Mesendoderm (in vitro differentiated cells): ENCODE results near the gene AHRR.

Experiments used
- DNase-seq: peaks from one replicate; pipeline ENCODE4 v3.0.0; 2013
- H2AK5ac ChIP-seq: 2 replicates; pipeline ENCODE4 v1.6.1; 2013; ENCODE audit warnings: low read length, inconsistent platforms
- H2BK120ac ChIP-seq: 2 replicates; pipeline ENCODE4 v1.6.1; 2013; ENCODE audit warnings: low read depth, mild to moderate bottlenecking, low read length, moderate library complexity, mixed read lengths
- H2BK15ac ChIP-seq: replicated peaks from 2 replicates; pipeline ENCODE4 v1.6.1; 2013; ENCODE audit warnings: low read depth, mild to moderate bottlenecking, moderate library complexity
- H2BK5ac ChIP-seq: 2 replicates; pipeline ENCODE4 v1.6.1; 2013; ENCODE audit warnings: low read length, inconsistent platforms
- H3K18ac ChIP-seq: 2 replicates; pipeline ENCODE4 v1.6.1; 2013; ENCODE audit warnings: mild to moderate bottlenecking, low read length, mixed read lengths
- H3K23ac ChIP-seq: one replicate; pipeline ENCODE4 v1.6.1; 2013; ENCODE audit warnings: low read length
- H3K27ac ChIP-seq: 2 replicates; pipeline ENCODE4 v1.5.1; 2013; ENCODE audit warnings: low read depth, mild to moderate bottlenecking, inconsistent platforms, low read length, moderate library complexity
- H3K27me3 ChIP-seq: 2 replicates; pipeline ENCODE4 v1.6.1; 2013; ENCODE audit warnings: low read length, control low read depth, mild to moderate bottlenecking, inconsistent platforms; ENCODE audit not compliant: insufficient read depth, poor library complexity
- H3K36me3 ChIP-seq: 2 replicates; pipeline ENCODE4 v1.6.1; 2013; ENCODE audit warnings: low read length, inconsistent platforms; ENCODE audit not compliant: control insufficient read depth, insufficient read depth
- H3K4ac ChIP-seq: one replicate; pipeline ENCODE4 v1.6.1; 2013; ENCODE audit warnings: low read depth, mild to moderate bottlenecking, low read length, moderate library complexity
- H3K4me1 ChIP-seq: 2 replicates; pipeline ENCODE4 v1.6.1; 2013; ENCODE audit warnings: low read depth, low read length, inconsistent platforms; ENCODE audit not compliant: control insufficient read depth
- H3K4me2 ChIP-seq: 2 replicates; pipeline ENCODE4 v1.6.1; 2013; ENCODE audit warnings: low read length
- H3K4me3 ChIP-seq: 2 replicates; pipeline ENCODE4 v1.5.1; 2013; ENCODE audit warnings: mild to moderate bottlenecking, low read length
- H3K56ac ChIP-seq: one replicate; pipeline ENCODE4 v1.6.1; 2013; ENCODE audit warnings: low read length
- H3K79me1 ChIP-seq: 2 replicates; pipeline ENCODE4 v1.6.1; 2013; ENCODE audit warnings: low read length, inconsistent platforms
- H3K79me2 ChIP-seq: 2 replicates; pipeline ENCODE4 v1.6.1; 2013; ENCODE audit warnings: mild to moderate bottlenecking, low read length; ENCODE audit not compliant: control insufficient read depth, insufficient read depth
- H3K9ac ChIP-seq: 2 replicates; pipeline ENCODE4 v1.6.1; 2013; ENCODE audit warnings: low read length, inconsistent platforms
- H4K5ac ChIP-seq: one replicate; pipeline ENCODE4 v1.6.1; 2013; ENCODE audit warnings: low read length
- H4K8ac ChIP-seq: one replicate; pipeline ENCODE4 v1.6.1; 2013; ENCODE audit warnings: low read depth, mild to moderate bottlenecking, control low read depth, low read length, moderate library complexity
- WGBS: extraction: QIAGEN DNeasy Blood & Tissue Kit; methylation state at CpG from one replicate; pipeline ENCODE4 v1.1.7; 2013; ENCODE audit warnings: low lambda C conversion rate, missing lambda C conversion rate; ENCODE audit not compliant: insufficient coverage; ENCODE audit errors: extremely low coverage; 5-methylcytosine and 5-hydroxymethylcytosine counted together

AHRR gene

DNA sequence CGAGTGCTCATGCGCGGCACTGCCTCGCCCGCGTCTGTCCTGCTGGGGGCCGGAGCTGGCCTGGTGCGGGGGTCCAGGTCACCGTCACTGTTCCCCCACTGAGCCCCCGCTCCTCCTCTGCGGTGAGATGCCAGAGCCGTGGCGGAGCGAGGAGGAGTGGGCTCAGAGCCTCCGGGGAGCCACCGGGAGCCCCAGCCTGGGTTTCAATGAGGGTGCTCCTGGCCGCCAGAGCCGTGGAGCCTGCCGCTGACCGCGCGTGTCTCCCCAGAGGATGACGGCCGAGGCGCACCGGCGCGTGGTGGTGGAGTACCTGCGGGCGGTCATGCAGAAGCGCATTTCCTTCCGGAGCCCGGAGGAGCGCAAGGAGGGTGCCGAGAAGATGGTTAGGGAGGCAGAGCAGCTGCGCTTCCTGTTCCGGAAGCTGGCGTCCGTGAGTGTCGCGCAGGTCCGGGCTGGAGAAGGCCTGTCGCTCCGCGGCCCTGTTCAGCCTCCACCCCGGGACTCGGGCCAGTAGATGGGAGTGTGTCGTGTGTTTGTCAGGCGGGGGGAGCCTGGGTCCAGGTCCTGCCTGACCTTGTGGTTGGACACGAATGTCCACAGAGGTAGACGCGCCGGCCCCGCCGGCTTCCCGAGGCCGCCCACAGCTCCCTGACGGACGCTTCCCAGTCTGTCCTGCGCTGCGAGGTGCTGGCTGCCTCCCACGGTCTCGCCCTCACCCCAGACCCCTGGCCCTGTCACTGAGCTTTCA, 143.5 kb downstream of the AHRR start:
- Histone ChIP-seq H3K27me3 (no peaks in the 10 kb centered on the region), H3K79me1 (no peaks in the 10 kb centered on the region), H3K4me2 (no peak overlapping the region), H4K8ac (no peak overlapping the region), H3K36me3 (no peaks in the 10 kb centered on the region), H3K4ac (no peak overlapping the region), H3K27ac (no peak overlapping the region), H4K5ac (no peak overlapping the region), H3K4me3 (no peak overlapping the region), H3K56ac (no peak overlapping the region), H3K9ac (no peak overlapping the region), H2BK15ac (no peak overlapping the region), H3K23ac (no peak overlapping the region), H3K18ac (no peak overlapping the region), H3K4me1 (no peaks in the 10 kb centered on the region), H2BK120ac (no peak overlapping the region), H3K79me2 (no peaks in the 10 kb centered on the region), H2AK5ac (no peak overlapping the region), H2BK5ac (no peak overlapping the region)
- no CpG with 5 or more reads among the region's 63 CpGs for WGBS
- no peak for DNase-seq

DNA sequence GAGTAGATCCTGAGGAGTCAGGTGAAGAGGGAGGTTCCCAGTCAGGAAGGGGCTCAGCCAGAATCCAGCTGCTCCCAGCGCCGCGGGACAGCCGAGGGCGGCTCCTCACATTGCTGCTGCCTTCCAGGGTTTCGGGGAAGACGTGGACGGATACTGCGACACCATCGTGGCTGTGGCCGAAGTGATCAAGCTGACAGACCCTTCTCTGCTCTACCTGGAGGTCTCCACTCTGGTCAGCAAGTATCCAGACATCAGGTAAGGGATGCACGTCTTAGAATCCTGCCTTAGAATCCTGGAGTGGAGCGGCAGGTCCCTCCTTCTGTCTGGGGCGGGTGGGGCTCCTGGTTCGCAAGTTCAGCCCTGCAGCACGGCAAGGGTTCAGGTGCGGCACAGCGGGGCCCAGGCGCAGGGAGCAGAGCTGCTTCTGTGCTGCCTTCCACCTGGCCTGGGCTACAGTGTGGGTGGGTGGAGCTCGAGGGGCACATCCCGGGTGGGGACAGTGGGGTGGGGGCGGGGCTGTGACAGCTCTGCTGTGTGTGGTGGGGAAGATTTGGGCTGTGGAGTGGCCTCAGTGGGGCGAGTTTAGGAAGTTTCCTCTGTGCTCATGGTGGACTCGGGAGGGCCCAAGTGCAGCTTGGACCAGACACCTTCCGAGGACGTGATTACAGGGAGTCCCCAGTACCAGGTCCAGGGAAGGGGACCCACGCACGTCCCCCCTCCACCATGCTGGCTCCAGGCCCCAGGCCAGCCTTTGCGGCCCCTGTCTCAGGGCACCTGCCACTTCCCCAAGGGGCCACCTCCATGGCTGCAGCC, 144.3 kb downstream of the AHRR start:
- H3K4ac ChIP-seq = no peak overlapping the region
- H3K27me3 ChIP-seq = no peaks in the 10 kb centered on the region
- no peak overlapping the region for H3K4me3 ChIP-seq
- no peaks in the 10 kb centered on the region for H3K36me3 ChIP-seq
- H3K18ac ChIP-seq = no peak overlapping the region
- H3K79me1 ChIP-seq = no peaks in the 10 kb centered on the region
- DNase-seq = no peak
- no peaks in the 10 kb centered on the region for H3K4me1 ChIP-seq
- H3K56ac ChIP-seq = no peak overlapping the region
- H4K8ac ChIP-seq = no peak overlapping the region
- H3K27ac ChIP-seq = no peak overlapping the region
- no peaks in the 10 kb centered on the region for H3K79me2 ChIP-seq
- H2BK5ac ChIP-seq = no peak overlapping the region
- no peak overlapping the region for H3K9ac ChIP-seq
- WGBS = no CpG with 5 or more reads among the region's 29 CpGs
- H3K23ac ChIP-seq = no peak overlapping the region
- H2BK15ac ChIP-seq = no peak overlapping the region
- H3K4me2 ChIP-seq = no peak overlapping the region
- H2AK5ac ChIP-seq = no peak overlapping the region
- no peak overlapping the region for H4K5ac ChIP-seq
- H2BK120ac ChIP-seq = no peak overlapping the region

DNA sequence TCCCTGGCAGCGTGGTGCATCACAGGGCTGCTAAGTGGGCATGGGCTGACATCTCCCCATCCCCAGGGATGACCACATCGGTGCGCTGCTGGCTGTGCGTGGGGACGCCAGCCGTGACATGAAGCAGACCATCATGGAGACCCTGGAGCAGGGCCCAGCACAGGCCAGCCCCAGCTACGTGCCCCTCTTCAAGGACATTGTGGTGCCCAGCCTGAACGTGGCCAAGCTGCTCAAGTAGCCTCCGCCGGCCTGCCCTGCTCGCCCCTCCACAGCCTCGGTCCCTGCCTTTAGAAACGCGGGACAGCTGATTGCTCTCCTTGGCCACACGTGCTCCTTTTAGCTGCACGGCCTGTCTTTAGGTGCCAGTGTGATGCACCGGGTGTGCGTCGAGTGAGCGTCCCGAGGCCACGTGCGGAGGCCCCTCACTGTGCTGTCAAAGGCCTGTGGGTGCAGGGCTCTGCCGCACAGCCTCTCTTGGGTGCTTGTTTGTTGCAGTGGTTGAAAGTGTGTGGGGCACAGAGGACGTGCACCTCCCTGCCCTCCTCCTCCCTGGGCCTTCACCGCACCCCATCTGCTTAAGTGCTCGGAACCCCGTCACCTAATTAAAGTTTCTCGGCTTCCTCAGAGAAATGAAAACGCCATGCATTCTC, 145.3 kb downstream of the AHRR start:
- Histone ChIP-seq H2BK15ac (no peak overlapping the region), H3K79me2 (no peaks in the 10 kb centered on the region), H3K27ac (no peak overlapping the region), H2AK5ac (no peak overlapping the region), H2BK5ac (no peak overlapping the region), H3K79me1 (no peaks in the 10 kb centered on the region), H3K18ac (no peak overlapping the region), H3K4me1 (no peaks in the 10 kb centered on the region), H4K8ac (no peak overlapping the region), H3K4ac (no peak overlapping the region), H3K9ac (no peak overlapping the region), H3K27me3 (no peaks in the 10 kb centered on the region), H4K5ac (no peak overlapping the region), H3K4me2 (no peak overlapping the region), H3K23ac (no peak overlapping the region), H3K36me3 (no peaks in the 10 kb centered on the region), H2BK120ac (no peak overlapping the region), H3K4me3 (no peak overlapping the region), H3K56ac (no peak overlapping the region)
- no peak for DNase-seq
- no CpG with 5 or more reads among the region's 30 CpGs for WGBS

DNA sequence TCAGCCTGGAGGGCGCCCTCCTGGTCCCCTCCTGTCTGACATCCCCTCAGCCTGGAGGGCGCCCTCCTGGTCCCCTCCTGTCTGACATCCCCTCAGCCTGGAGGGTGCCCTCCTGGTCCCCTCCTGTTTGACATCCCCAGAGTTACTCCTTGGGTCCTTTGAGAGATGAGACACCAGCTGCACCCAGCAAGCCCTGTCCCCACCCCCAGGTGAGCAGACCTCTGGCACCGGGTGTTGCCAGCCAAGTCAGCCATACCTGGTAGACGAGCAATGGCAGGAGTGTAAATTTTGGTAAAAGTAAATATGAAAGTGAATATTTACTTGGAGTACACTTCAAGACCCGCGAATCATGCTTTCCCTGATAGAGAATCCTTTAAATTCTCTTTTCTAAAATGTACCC, 146.9 kb downstream of the AHRR start:
- no CpG with 5 or more reads among the region's 6 CpGs for WGBS

DNA sequence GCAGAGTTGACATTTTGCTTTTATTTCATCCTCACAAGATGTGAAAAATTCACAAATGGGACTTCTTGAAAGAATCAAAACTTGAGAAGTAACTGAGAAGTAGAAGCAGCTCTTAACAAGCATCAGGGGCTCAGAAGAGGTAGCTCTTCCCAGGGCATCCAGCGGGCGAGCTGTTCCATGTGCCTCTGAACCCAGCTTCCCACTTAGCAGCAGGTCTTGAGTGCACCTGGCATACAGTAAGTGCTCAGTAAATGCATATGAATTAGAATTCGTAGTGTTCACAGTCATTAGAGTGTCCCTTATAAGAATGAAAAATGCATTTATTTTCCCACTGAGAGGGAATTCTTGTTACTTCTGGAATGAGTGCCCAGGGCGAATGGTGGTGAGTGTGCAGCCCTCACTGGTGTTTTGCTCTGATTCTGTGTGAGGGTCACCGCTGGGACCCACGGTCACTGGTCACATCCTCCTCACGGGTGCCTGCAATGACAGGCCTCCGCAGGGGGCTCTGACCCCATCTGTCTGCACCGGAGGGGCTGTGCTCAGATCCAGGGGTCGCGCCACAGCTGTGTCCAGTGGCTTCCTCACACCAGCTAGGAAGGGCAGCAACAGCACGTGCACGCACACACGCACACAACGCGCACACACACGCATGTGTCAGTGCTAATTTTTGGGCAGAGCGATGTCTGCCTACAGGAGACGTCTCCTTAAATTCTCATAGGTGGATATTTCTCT, 148.4 kb downstream of the AHRR start:
- WGBS = no CpG with 5 or more reads among the region's 19 CpGs
- H3K23ac ChIP-seq = no peak overlapping the region

More for the DNA sequence above, 146.9 kb downstream of the AHRR start:
- no peak for DNase-seq
- no peak overlapping the region for H4K5ac ChIP-seq
- no peaks in the 10 kb centered on the region for H3K27me3 ChIP-seq
- H2AK5ac ChIP-seq = no peak overlapping the region
- H3K4me1 ChIP-seq = no peaks in the 10 kb centered on the region
- no peak overlapping the region for H3K27ac ChIP-seq
- no peak overlapping the region for H2BK15ac ChIP-seq
- H3K4me2 ChIP-seq = no peak overlapping the region
- no peak overlapping the region for H3K56ac ChIP-seq
- H2BK5ac ChIP-seq = no peak overlapping the region
- H3K18ac ChIP-seq = no peak overlapping the region
- no peak overlapping the region for H3K4ac ChIP-seq
- no peak overlapping the region for H4K8ac ChIP-seq
- no peaks in the 10 kb centered on the region for H3K79me1 ChIP-seq
- no peak overlapping the region for H3K4me3 ChIP-seq
- no peaks in the 10 kb centered on the region for H3K79me2 ChIP-seq
- no peaks in the 10 kb centered on the region for H3K36me3 ChIP-seq
- no peak overlapping the region for H3K9ac ChIP-seq
- no peak overlapping the region for H2BK120ac ChIP-seq
- H3K23ac ChIP-seq = no peak overlapping the region

More for the DNA sequence above, 148.4 kb downstream of the AHRR start:
- Histone ChIP-seq H2BK5ac (no peak overlapping the region), H3K27me3 (peaks cover 4% of the 10 kb centered on the region), H4K8ac (no peak overlapping the region), H2AK5ac (no peak overlapping the region), H3K4me1 (no peaks in the 10 kb centered on the region), H3K9ac (no peak overlapping the region), H3K27ac (no peak overlapping the region), H3K4me2 (no peak overlapping the region), H3K36me3 (no peaks in the 10 kb centered on the region), H3K18ac (no peak overlapping the region), H3K56ac (no peak overlapping the region), H3K79me2 (no peaks in the 10 kb centered on the region), H3K4ac (no peak overlapping the region), H3K4me3 (no peak overlapping the region), H2BK120ac (no peak overlapping the region), H2BK15ac (no peak overlapping the region), H4K5ac (no peak overlapping the region), H3K79me1 (no peaks in the 10 kb centered on the region)
- no peak for DNase-seq
